ENCODE data around the gene RBM27. TPM values are rescaled to one million over a fixed set of nuclear protein-coding genes. Genes with fewer than 3 reads are reported as not detected.

Gene RBM27
- total RNA-seq, 1 experiment from 2014 or later: 26.3 TPM

- no peak overlapping the region for H3K4me3 Mint-ChIP-seq (ENCODE audit: low read depth, unreplicated experiment)
- no peaks in the 10 kb centered on the region for H3K27me3 Mint-ChIP-seq (ENCODE audit: unreplicated experiment)
- intact Hi-C loops (cut with micrococcal nuclease; ENCODE audit: unreplicated experiment): no loop called here
- H3K36me3 Mint-ChIP-seq (ENCODE audit: insufficient read depth, unreplicated experiment): peaks cover 18% of the 10 kb centered on the region
- CTCF ChIA-PET: interaction anchor here (1.4 kb wide), 1 partner anchor 19 kb away, joined by 4 read pairs; no protein-coding TSS in a partner anchor
- TF ChIP-seq CTCF (IDR thresholded peaks at IDR 0.05; ENCODE audit: unreplicated experiment): no peak
- H3K27ac Mint-ChIP-seq (ENCODE audit: unreplicated experiment): no peak overlapping the region
- no TSS peak for BruUV-seq (replicated peaks)
- no peaks in the 10 kb centered on the region for H3K9me3 Mint-ChIP-seq (ENCODE audit: low read depth, unreplicated experiment)
- no peak for DNase-seq
- H3K4me1 Mint-ChIP-seq (ENCODE audit: low read depth, unreplicated experiment): no peaks in the 10 kb centered on the region
Measured at GRCh38 chr5:146219243-146219642, 15.8 kb downstream of the RBM27 start.

GRCh38 chr5:146221234-146221633 lies 17.8 kb downstream of the RBM27 start:
- no peaks in the 10 kb centered on the region for H3K9me3 Mint-ChIP-seq (ENCODE audit: low read depth, unreplicated experiment)
- no peak for DNase-seq
- intact Hi-C loops (cut with micrococcal nuclease; ENCODE audit: unreplicated experiment): no loop called here
- peaks cover 28% of the 10 kb centered on the region for H3K36me3 Mint-ChIP-seq (ENCODE audit: insufficient read depth, unreplicated experiment)
- TF ChIP-seq CTCF (IDR thresholded peaks at IDR 0.05; ENCODE audit: unreplicated experiment): no peak
- no peak overlapping the region for H3K4me3 Mint-ChIP-seq (ENCODE audit: low read depth, unreplicated experiment)
- BruUV-seq (replicated peaks): no TSS peak
- CTCF ChIA-PET: no interaction called here
- no peaks in the 10 kb centered on the region for H3K4me1 Mint-ChIP-seq (ENCODE audit: low read depth, unreplicated experiment)
- H3K27me3 Mint-ChIP-seq (ENCODE audit: unreplicated experiment): no peaks in the 10 kb centered on the region
- H3K27ac Mint-ChIP-seq (ENCODE audit: unreplicated experiment): no peak overlapping the region

GRCh38 chr5:146222005-146222404 lies 18.6 kb downstream of the RBM27 start:
- H3K27ac Mint-ChIP-seq (ENCODE audit: unreplicated experiment): no peak overlapping the region
- H3K27me3 Mint-ChIP-seq (ENCODE audit: unreplicated experiment): no peaks in the 10 kb centered on the region
- H3K4me3 Mint-ChIP-seq (ENCODE audit: low read depth, unreplicated experiment): no peak overlapping the region
- peaks cover 28% of the 10 kb centered on the region for H3K36me3 Mint-ChIP-seq (ENCODE audit: insufficient read depth, unreplicated experiment)
- intact Hi-C loops (cut with micrococcal nuclease; ENCODE audit: unreplicated experiment): no loop called here
- H3K4me1 Mint-ChIP-seq (ENCODE audit: low read depth, unreplicated experiment): no peaks in the 10 kb centered on the region
- CTCF ChIA-PET: no interaction called here
- H3K9me3 Mint-ChIP-seq (ENCODE audit: low read depth, unreplicated experiment): no peaks in the 10 kb centered on the region
- TF ChIP-seq CTCF (IDR thresholded peaks at IDR 0.05; ENCODE audit: unreplicated experiment): no peak
- no peak for DNase-seq
- no TSS peak for BruUV-seq (replicated peaks)

- H3K4me1 Mint-ChIP-seq (ENCODE audit: low read depth, unreplicated experiment): no peaks in the 10 kb centered on the region
- intact Hi-C loops (cut with micrococcal nuclease; ENCODE audit: unreplicated experiment): no loop called here
- CTCF ChIA-PET: no interaction called here
- H3K27me3 Mint-ChIP-seq (ENCODE audit: unreplicated experiment): no peaks in the 10 kb centered on the region
- H3K9me3 Mint-ChIP-seq (ENCODE audit: low read depth, unreplicated experiment): no peaks in the 10 kb centered on the region
- H3K27ac Mint-ChIP-seq (ENCODE audit: unreplicated experiment): no peak overlapping the region
- no peak for DNase-seq
- BruUV-seq (replicated peaks): no TSS peak
- peaks cover 28% of the 10 kb centered on the region for H3K36me3 Mint-ChIP-seq (ENCODE audit: insufficient read depth, unreplicated experiment)
- H3K4me3 Mint-ChIP-seq (ENCODE audit: low read depth, unreplicated experiment): no peak overlapping the region
- no peak for TF ChIP-seq CTCF (IDR thresholded peaks at IDR 0.05; ENCODE audit: unreplicated experiment)
Measured at GRCh38 chr5:146223179-146223578, 19.8 kb downstream of the RBM27 start.

All from Calu3 (cell line).